GM19324 (cell line): ENCODE data around the gene PAK3.

Experiments used
- ATAC-seq: cut with Tn5 transposase; IDR thresholded peaks from one replicate; pipeline ENCODE4 v1.9.1; 2021; ENCODE audit warnings: mild to moderate bottlenecking, moderate library complexity; ENCODE audit not compliant: unreplicated experiment, low FRiP score

The PAK3 gene

DNA sequence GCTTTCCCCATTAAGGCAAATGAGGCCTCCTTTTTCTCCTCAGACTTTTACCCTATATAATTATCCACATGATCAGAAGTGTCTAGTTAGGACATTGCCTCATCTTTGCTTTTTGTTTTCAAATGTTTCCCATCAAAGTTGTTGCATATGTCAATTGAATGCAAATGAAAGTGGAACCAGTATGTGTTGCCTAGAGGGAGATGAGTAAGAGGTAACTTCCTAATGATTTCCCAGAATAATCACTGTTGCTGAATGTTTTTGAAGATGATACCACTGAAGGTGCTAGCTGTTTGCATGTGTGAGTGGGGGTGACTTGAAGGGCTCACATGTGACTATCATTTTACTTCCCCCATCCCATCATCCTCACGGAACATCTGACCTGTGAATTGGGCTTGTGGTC is 33.9 kb downstream of the PAK3 start:
- ATAC-seq, result no peak

DNA sequence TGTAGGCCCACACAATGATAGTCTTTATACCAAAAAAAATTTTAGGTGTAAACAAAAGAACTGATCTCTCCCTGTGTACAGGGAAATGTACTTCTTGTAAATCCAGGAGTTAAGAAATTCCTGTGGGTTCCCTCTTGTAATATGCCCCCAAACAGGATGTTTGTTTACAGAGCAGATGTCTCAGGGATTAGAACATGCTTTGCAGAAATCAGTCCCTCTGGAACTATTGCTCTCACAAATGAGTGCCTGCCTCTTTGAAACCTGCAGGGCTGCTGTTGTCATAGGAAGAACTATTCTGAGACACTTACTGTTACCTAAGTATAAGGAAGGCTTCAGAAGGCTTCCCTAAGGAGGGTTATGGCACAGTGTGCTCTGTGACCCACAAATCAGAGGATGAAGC is 35.6 kb downstream of the PAK3 start:
- no peak for ATAC-seq

DNA sequence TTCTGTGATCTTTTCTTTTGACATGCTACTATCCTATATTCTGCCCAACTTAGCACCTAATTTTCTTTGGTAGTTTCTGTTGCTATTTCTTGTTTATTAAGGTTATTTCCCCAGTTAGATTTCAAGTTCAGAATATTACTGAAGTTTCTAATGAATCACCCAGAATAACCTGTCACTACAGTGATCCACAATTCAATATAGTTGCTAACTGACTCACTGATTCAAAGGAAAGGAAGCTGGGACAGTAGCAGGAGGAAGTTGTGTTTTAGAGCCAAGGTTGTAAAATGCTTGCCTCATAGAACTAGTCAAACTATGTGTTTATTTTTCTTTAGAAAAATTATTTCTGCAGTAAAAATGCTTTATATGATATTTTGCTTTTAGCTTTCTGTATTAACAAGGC is 37.4 kb downstream of the PAK3 start:
- no peak for ATAC-seq

DNA sequence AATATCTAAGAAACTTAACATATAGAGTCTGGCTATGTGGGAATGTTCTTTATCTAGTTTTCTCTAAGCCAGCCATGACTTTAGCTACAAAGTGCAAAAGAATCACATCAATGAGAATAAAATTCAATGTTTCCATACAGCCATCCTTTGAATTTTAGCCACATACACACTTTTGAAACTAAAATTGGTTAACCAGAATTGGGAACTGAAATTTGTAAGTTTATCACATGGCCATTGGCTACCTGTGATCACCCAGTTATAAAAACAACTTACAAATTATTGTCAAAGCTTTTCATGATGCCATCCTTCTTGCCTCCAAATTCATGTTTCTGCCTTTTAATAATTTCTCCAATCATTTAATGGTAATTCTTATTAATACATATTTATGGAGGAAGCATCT is 49.9 kb downstream of the PAK3 start:
- no peak for ATAC-seq

DNA sequence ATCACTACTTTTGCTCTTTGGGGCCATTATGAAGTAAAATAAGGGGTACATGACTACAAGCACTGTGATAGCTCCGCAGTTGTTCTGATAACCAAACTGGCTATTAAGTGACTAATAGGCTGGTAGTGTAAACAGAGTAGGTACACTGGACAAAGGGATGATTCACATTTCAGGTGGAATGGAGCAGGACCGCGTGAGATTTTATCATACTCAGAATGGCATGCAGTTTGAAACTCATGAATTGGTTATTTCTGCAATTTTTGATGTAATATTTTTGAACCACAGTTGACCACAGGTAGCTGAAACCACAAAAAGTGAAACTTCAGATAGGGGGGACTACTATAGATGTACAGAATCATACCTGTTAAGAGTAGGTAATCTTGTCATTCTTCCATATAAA is 55.8 kb downstream of the PAK3 start:
- no peak for ATAC-seq

DNA sequence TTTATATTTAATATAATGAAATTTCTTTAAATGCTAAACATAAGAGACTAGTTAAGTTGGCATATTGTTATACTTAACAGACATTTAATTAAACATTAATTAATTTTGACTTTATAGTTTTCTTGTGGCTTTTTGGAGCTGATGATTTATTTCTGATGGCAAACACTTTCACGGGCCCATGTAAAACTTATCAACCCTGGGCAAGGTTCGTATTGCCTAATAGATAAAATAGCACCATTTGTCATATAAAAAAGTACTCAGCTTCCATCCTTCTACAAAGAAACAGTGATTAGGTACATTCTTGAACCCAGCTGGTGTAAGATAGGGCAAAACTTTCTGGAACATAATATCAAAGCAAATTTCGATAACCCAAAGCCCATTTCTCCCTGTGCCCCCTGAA is 63.2 kb downstream of the PAK3 start:
- ATAC-seq, result no peak

DNA sequence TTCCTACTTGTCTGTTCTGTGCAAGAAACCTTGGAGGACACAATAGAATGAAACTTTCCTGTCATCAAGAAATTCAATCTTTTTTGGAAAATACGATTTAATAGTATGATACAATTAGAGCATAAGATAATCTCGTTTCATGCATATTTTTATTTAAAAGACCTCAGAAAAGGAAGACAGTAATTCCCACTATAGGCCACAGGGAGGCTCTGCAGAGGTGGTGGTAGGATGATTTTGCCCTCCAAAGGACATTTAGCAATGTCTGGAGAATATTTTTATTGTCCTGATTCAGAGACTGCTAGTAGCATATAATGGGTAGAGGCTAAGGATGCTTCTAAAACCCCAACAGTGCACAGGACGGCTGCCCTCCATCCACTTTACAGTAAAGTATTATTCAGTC is 68.7 kb downstream of the PAK3 start:
- ATAC-seq, result no peak

DNA sequence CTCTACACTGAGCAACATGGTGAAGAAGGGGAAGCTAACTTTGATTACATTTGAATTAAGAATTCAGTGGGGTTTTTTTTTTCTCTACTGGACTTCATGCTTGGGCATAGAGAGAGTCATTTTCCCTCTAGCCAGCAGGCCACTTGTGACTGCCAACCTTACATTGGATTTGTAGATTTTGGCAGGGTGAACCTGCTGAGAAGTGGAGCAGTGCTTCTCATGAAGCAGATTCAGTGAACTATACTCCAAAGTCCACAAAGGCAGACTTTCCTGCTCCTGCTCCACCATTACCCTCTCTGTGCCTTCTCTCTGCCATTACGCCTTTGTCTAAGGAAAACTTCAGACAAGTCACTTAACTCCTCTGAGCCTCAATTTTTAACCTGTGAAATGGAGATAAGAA is 69.9 kb downstream of the PAK3 start:
- no peak for ATAC-seq

DNA sequence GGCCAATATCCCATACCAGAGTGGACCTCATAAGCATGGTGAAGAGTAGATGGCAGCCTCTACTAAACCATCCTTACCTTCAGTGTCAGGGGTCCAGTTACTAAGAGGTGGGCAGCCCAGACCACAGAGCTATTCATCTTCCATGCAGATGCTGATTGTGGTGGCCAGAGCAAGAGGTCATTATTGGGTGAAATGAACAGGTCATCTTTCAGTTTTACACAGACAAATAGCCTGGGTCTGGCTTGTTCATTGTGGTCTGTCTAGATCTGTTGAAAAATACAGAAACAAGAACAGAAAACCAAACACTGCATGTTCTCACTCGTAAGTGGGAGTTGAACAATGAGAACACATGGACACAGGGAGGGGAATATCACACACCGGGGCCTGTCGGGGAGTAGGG is 71.3 kb downstream of the PAK3 start:
- no peak for ATAC-seq

DNA sequence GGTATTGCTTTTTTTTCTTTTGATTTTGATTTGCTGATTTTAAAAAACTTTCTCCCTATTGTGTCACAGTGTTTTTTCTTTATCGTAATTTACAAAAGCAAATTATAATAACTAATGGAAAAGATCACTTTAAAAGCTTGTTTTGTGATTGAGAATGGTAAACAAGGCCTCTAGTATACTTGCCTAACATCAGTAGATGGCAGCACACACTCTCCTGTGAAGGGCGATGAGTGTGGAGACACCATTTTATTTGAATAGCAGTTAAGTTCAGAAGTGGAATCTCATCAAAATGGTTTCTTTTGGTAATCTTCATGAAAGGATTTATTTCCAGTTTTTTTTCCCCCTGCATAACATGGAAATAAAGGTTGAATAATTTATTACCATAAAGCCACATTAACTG is 72.3 kb downstream of the PAK3 start:
- ATAC-seq, result no peak

DNA sequence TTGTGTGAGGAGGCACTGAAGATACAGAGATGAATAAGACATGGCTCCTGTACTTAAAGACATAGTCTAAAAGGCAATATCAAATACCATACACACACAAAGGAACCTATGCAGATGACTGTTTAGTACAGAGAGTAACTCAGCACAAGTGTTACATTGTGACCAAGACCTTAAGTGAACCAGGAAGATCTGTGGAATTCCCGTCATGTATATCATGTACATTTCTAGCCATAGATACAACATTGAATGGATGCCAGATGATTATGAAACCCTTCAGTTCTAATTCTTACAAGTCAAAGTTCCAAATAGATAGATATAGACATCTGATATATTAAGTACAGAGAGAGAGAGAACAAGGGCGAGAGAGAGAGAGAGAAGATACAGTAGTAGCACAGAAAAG is 73.2 kb downstream of the PAK3 start:
- ATAC-seq, result no peak

DNA sequence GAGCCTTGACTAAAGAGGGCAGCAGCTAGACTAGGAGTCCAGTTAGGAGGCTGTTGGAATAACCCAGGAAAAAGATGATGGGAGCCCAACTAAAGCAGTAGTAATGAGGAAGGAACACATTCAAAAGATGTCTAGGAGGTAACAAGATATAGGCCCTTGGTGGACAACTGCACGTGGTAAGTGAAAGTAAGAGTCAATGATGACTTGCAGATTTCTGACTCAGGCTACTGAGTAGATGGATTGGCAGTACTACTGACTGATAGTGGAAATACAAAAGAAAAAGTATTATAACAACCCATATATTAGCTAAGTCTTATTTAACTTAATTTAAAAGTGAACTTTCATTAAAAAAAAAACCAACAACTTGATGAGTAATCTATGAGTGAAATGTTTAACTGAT is 74.0 kb downstream of the PAK3 start:
- no peak for ATAC-seq

DNA sequence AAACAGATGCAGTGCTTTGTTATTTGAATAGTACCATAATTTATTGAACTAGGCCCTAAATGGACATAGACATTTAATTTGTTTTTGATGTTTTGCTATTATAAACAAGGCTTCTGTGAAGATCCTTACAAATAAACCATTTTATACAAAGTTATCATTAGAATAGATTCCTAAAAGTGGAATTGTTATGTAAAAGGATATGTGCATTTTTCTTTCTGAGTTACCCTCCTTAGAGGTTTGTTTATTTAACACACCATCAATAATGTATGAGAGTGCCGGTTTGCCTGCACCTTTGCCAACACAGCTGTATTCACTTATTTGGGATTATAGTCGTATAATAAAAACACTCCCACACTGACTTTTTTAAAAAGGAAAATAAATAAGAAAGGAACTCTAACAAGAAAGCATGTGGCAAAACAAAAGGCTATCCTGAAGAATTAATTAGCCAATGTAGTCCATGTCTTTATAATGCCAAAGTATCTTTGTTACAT is 84.8 kb downstream of the PAK3 start:
- ATAC-seq, result no peak

DNA sequence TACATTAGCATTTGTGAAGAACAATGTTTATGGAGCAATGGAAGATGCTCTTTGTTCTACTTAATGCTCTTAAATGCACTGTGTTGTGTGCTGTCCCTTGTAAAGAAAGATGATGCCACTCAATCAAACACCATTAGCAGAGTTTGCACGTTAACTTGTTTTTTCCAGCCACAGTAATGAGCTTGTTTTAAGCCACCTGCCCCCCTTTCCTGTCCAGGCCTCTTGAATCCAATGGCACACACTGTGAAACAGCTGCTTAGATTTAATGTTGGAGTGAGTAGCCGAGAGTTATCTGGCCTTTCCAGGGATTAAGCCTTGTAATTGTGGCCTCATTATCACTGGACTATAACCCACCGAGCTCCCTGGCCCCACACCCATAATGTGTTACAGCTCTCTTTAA is 86.0 kb downstream of the PAK3 start:
- no peak for ATAC-seq

DNA sequence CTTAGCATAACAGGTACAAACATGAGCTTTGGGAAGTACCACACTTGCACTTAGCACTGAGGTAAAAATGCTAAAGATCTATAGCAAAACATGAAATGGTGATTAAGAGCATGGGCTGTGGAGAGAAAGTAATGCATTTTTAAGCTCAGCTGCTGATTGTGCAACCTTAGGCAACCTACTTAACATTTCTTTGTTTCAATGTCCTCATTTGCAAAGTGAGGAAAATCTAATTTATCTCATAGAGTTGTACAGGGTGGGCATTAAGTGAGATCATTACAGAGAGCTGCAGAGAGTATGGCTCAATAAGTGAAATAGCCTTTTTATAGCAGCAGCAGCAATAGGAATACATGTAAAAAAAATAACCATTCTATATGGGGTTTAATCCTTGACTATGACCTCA is 87.0 kb downstream of the PAK3 start:
- ATAC-seq, result no peak

DNA sequence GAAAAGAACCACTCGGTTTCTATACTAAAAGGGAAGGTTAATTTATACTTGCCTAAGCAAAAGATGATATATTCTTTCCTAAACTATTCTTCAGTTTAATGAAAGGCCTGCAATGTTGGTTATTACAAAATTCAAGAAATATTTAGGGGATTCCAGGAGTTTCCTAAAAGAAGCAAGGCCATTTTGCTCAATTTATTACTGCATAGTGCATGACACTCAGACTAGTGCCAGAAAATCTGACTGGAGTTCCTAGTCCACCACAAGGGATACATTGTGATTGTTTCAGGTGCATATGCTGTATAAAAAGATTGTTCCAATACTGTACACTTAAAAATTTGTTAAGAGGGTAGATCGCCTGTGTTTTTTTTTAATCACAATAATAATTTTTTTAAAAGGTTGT is 95.6 kb downstream of the PAK3 start:
- ATAC-seq, result no peak

DNA sequence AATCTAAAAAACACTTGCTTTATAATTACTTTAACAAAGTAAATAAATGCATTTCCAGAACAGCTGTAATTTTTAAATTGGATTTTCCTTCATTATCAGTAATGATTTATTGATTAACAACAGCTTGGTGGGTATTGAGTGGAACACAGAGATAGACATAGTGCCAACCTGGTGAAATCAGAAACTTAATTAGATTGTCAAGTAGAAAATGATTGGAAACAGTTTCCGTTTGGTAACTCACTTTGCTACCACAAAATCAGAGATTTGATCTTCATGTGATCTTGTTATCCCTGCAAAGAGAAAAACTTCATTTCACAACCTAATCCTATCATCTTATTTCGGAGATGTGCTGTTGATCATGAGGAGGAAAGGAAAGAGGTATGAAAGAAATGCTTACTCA is 103.5 kb downstream of the PAK3 start:
- no peak for ATAC-seq

DNA sequence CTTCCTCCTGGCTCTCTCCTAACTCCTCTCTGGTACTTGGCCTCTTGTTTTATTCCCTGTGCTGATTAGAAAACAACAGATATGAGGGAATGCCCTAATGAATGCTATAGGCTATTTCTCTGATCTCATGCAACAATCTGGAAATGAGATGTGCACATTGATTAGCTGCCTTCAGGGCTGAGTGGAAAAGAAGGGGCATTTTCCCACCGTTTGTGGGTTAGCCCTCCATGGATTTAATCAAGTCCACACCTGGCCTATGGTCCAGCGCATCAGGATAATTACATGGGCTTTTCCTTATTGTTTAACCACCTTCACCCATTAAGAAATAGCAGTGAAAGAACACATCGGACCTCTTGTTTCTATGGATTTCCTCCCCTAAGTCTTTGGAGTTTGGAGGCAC is 104.3 kb downstream of the PAK3 start:
- ATAC-seq, result no peak

DNA sequence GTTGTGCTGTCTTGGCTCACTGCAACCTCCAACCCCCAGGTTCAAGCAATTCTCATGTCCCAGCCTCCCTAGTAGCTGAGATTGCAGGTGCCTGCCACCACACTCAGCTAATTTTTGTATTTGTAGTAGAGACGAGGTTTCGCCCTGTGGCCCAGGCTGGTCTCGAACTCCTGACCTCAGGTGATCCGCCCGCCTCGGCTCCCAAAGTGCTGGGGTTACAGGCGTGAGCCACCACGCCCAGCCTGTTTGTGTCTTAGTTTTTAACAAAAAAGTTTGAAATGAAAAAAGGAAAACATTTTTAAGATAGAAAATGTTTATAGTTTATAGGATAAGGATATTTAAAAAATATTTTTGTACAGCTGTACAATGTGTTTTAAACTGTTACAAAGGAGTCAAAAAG is 111.9 kb downstream of the PAK3 start:
- ATAC-seq, result no peak

DNA sequence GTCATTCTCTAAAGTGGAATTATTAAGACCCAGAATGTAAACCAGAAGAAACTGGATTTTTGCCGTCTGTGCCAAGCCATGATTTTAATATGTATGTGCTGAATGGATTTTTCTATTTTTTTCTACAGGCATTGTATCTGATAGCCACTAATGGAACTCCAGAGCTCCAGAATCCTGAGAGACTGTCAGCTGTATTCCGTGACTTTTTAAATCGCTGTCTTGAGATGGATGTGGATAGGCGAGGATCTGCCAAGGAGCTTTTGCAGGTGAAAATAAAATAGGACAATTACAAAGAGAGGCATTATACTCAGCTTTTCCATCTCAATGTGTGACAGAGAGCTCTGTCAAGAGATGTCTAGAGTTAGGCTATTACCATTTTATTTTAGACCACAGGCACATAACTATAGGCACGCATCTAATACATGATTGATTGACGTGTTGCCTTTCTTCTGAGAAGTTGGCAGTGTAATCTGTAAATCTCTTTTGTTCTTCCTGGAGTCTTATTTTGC is 120.4 kb downstream of the PAK3 start:
- ATAC-seq, result no peak

DNA sequence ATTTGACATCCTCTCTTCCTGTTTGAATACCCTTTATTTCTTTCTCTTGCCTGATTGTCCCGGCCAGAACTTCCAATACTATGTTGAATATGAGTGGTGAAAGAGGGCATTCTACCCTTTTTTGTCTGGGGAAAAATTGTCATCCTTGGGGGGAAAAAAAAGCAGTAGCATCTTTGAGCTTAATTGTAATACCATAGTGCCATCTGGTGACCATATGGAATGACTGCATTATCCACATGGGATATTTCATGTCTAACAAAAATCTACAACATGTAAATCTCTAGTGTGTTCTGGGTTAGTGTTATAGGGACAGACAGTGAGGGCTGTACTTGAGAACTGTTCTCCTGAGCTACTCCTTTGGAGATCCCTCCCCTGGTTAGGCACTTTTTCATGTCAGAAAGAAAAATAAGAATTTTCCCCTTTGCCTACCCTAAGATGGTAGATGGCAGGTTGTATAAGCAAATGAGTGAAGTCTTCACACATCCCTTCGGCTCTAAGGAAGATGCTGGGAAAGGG is 148.3 kb downstream of the PAK3 start:
- ATAC-seq, result no peak

DNA sequence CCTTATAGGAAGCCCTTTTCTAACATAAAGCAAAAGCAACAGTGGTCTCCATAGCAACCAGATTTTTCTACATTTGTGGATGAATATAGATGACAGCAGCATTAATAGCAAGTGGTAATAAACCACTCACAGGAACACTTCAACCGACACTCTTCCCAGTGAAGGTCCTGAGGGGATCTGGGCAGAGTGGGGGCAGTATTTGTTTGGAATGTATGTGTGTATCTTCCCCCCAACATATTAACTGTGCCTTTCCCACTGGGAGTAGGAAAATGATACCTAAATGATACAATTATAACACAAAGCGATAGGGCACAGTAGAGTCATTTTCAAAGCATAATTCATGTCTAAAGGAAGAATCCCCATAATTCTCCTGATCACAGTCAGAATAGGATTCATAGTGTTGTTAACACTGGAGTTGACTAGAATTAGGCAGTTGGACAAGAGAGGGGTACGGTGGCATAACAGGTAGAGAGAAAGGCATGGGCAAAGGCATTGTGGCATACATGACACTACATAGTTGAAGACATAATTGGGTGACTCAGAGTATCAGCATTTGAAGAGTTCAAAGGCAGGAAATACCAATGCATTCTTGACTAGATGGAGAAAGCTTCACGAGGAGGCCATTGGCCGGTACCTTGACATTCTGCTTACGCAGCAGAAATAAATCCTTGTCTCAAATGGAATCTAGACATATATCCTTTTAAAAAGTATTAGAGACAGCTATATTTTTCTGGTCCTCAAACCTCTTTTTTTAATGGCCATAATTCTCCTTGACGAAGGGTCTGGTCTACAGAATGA is 159.1 kb downstream of the PAK3 start:
- ATAC-seq, result no peak
